HFFc6 (cell line): ENCODE data around the gene EXOC6. TPM values are rescaled to one million over a fixed set of nuclear protein-coding genes. Genes with fewer than 3 reads are reported as not detected.

Experiments used
- DNase-seq: peaks from one replicate; pipeline ENCODE4 v3.0.0-alpha.2; 2018
- H3K27ac Mint-ChIP-seq: 2 replicates; pipeline ENCODE4 v1.8.0; 2020; ENCODE audit warnings: mild to moderate bottlenecking, mixed read lengths
- H3K27me3 Mint-ChIP-seq: 2 replicates; pipeline ENCODE4 v1.8.0; 2021; ENCODE audit warnings: mild to moderate bottlenecking, moderate library complexity, mixed read lengths; ENCODE audit not compliant: insufficient read depth
- H3K36me3 Mint-ChIP-seq: 2 replicates; pipeline ENCODE4 v1.8.0; 2021; ENCODE audit warnings: low read depth, mixed read lengths
- H3K4me1 Mint-ChIP-seq: 2 replicates; pipeline ENCODE4 v1.8.0; 2020; ENCODE audit warnings: low read depth, mixed read lengths
- H3K4me3 Mint-ChIP-seq: 2 replicates; pipeline ENCODE4 v1.8.0; 2020; ENCODE audit warnings: mild to moderate bottlenecking, moderate library complexity, mixed read lengths
- H3K9me3 Mint-ChIP-seq: 2 replicates; pipeline ENCODE4 v1.8.0; 2020; ENCODE audit warnings: mild to moderate bottlenecking, mixed read lengths
- CTCF ChIP-seq: fragments of 200-600 bp; sonication (generic); IDR thresholded peaks from 2 replicates; pipeline ENCODE4 v1.5.0; 2021; ENCODE audit warnings: antibody characterized with exemption, mild to moderate bottlenecking
- total RNA-seq, 6 experiments: library from RNA; stranded (reverse); fragmentation: NEBNext Ultra II Directional; extraction: Animal tissue kit (Norgen Biotek cat#: 25700); gene quantifications; 2 replicates in 1 of 6; 3 replicates in 5 of 6; pipeline ENCODE4 v1.2.3, GENCODE V29; 2021

Gene EXOC6
- total RNA-seq, 6 experiments from 2014 or later: 5.7 to 8.6 (median 6.3) TPM

GRCh38 chr10:92846344-92846743 lies 2.0 kb upstream of the EXOC6 start:
- TF ChIP-seq CTCF: no peak
- no peaks in the 10 kb centered on the region for H3K36me3 Mint-ChIP-seq
- no peak overlapping the region for H3K27ac Mint-ChIP-seq
- H3K4me1 Mint-ChIP-seq: peaks cover 52% of the 10 kb centered on the region
- no peak overlapping the region for H3K4me3 Mint-ChIP-seq
- H3K27me3 Mint-ChIP-seq: peaks cover 4% of the 10 kb centered on the region
- no peaks in the 10 kb centered on the region; the same call in 1 of the 2 replicates for H3K9me3 Mint-ChIP-seq
- no peak for DNase-seq

- Mint-ChIP-seq H3K27me3 (peaks cover 4% of the 10 kb centered on the region), H3K9me3 (no peaks in the 10 kb centered on the region; the same call in 1 of the 2 replicates), H3K36me3 (no peaks in the 10 kb centered on the region), H3K4me3 (no peak overlapping the region), H3K4me1 (peaks cover 52% of the 10 kb centered on the region), H3K27ac (no peak overlapping the region)
- no peak for DNase-seq
- TF ChIP-seq CTCF: no peak
Observed at GRCh38 chr10:92846854-92847201, 1.5 kb upstream of the EXOC6 start.

- peak; percentile 4 for DNase-seq
- Mint-ChIP-seq H3K4me3 (peak overlapping the region; percentile 87), H3K4me1 (peaks cover 50% of the 10 kb centered on the region), H3K36me3 (no peaks in the 10 kb centered on the region), H3K27me3 (peaks cover 4% of the 10 kb centered on the region), H3K27ac (no peak overlapping the region), H3K9me3 (no peaks in the 10 kb centered on the region; the same call in 1 of the 2 replicates)
- no peak for TF ChIP-seq CTCF
Observed at GRCh38 chr10:92847202-92847864, 987 bp upstream of the EXOC6 start.

- Mint-ChIP-seq H3K9me3 (no peaks in the 10 kb centered on the region; the same call in 1 of the 2 replicates), H3K27ac (peak overlapping the region; percentile 41; the same call in 1 of the 2 replicates), H3K27me3 (peaks cover 4% of the 10 kb centered on the region), H3K4me1 (peaks cover 43% of the 10 kb centered on the region), H3K4me3 (peak overlapping the region; percentile 87), H3K36me3 (no peaks in the 10 kb centered on the region)
- no peak for TF ChIP-seq CTCF
- no peak for DNase-seq
Observed at GRCh38 chr10:92848037-92848440, 281 bp upstream of the EXOC6 start.

GRCh38 chr10:92849234-92849525 lies 860 bp downstream of the EXOC6 start:
- Mint-ChIP-seq H3K36me3 (no peaks in the 10 kb centered on the region), H3K4me3 (peak overlapping the region; percentile 87), H3K4me1 (peaks cover 39% of the 10 kb centered on the region), H3K9me3 (no peaks in the 10 kb centered on the region; the same call in 1 of the 2 replicates), H3K27me3 (peaks cover 4% of the 10 kb centered on the region), H3K27ac (0 out of 2 replicates have a peak overlapping the region, but pooled peaks have one; percentile 9)
- DNase-seq: no peak
- no peak for TF ChIP-seq CTCF
